Endothelial cell of umbilical vein (primary cell): ENCODE results near the gene RIOK3. TPM values are rescaled to one million over a fixed set of nuclear protein-coding genes. Genes with fewer than 3 reads are reported as not detected.

Source experiments
- BruUV-seq: library from RNA; stranded (reverse); fragments of 400-500 nt; replicated peaks from 2 replicates; lab custom pipeline; 2021; lab: Mats Ljungman, UMichigan
- CTCF ChIA-PET: fragments of 300-600, 350-600 bp; sonication (Branson Sonifier 250); formaldehyde crosslinking; loops from one replicate; lab custom pipeline; 2021; ENCODE audit warnings: antibody characterized with exemption, inconsistent platforms; lab: Charles Lee
- POLR2A ChIA-PET: fragments of 300-600, 350-600 bp; sonication (Branson Sonifier 250); formaldehyde crosslinking; loops from one replicate; lab custom pipeline; 2021; ENCODE audit warnings: antibody characterized with exemption, inconsistent platforms; lab: Charles Lee
- DNase-seq: peaks from one replicate; pipeline ENCODE4 v3.0.0-alpha.2; 2011; ENCODE audit warnings: low read depth, low spot score
- FAIRE-seq: peaks from 2 replicates; lab custom pipeline; 2011; peaks lifted over from hg19 to GRCh38; lab: Jason Lieb, UNC
- H2AFZ ChIP-seq: 2 replicates; pipeline ENCODE4 v1.6.0; 2012; ENCODE audit warnings: low read depth, low read length, control low read depth, inconsistent platforms
- H3K27ac ChIP-seq: 2 replicates; pipeline ENCODE4 v1.5.1; 2011; ENCODE audit warnings: low read depth, mild to moderate bottlenecking, control low read depth, low read length, moderate library complexity; ENCODE audit not compliant: insufficient read depth
- H3K27me3 ChIP-seq, 2 experiments: 2 replicates each; pipeline versions ENCODE4 v1.6.0 to v1.6.1; 2011; ENCODE audit warnings: low read length in 2 of 2, mixed read lengths in 1 of 2; ENCODE audit not compliant: control insufficient read depth in 2 of 2, insufficient read depth in 2 of 2
- H3K36me3 ChIP-seq, 2 experiments: 2 replicates in 1 of 2; 3 replicates in 1 of 2; pipeline ENCODE4 v1.5.1; 2011; ENCODE audit warnings: low read length in 2 of 2, mild to moderate bottlenecking in 1 of 2, moderate library complexity in 1 of 2; ENCODE audit not compliant: control insufficient read depth in 2 of 2, insufficient read depth in 2 of 2; ENCODE audit errors: extremely low read depth in 1 of 2
- H3K4me1 ChIP-seq: 3 replicates; pipeline ENCODE4 v1.5.1; 2011; ENCODE audit warnings: mild to moderate bottlenecking, low read length; ENCODE audit not compliant: control insufficient read depth, insufficient read depth; ENCODE audit errors: extremely low read depth
- H3K4me2 ChIP-seq: 2 replicates; pipeline ENCODE4 v1.6.1; 2011; ENCODE audit warnings: low read length, control low read depth, mixed read lengths; ENCODE audit not compliant: insufficient read depth
- H3K4me3 ChIP-seq, 3 experiments: fragments of 200-600 bp in 1 of 3; sonication (generic), shearing (Covaris generic) in 1 of 3; replicated peaks in 1 of 3; 2 replicates each; pipeline ENCODE4 v1.5.1; 2011 to 2016; ENCODE audit warnings: control low read depth in 3 of 3, low read length in 3 of 3, mild to moderate bottlenecking in 2 of 3, inconsistent platforms in 1 of 3, low read depth in 1 of 3, moderate library complexity in 1 of 3; ENCODE audit not compliant: insufficient read depth in 1 of 3
- H3K79me2 ChIP-seq: 2 replicates; pipeline ENCODE4 v1.6.0; 2012; ENCODE audit warnings: low read length, inconsistent platforms; ENCODE audit not compliant: control insufficient read depth, insufficient read depth
- H3K9ac ChIP-seq: replicated peaks from 2 replicates; pipeline ENCODE3; 2011; ENCODE audit warnings: low read length, control low read depth; ENCODE audit not compliant: insufficient read depth; ENCODE audit errors: extremely low read depth
- H3K9me1 ChIP-seq: replicated peaks from 3 replicates; pipeline ENCODE4 v1.6.0; 2011; ENCODE audit warnings: mild to moderate bottlenecking, low read length; ENCODE audit not compliant: control insufficient read depth, insufficient read depth; ENCODE audit errors: extremely low read depth
- H3K9me3 ChIP-seq: replicated peaks from 2 replicates; pipeline ENCODE4 v1.5.1; 2012; ENCODE audit warnings: low read length, inconsistent platforms; ENCODE audit not compliant: control insufficient read depth, insufficient read depth
- H4K20me1 ChIP-seq: replicated peaks from 2 replicates; pipeline ENCODE3; 2011; ENCODE audit warnings: mild to moderate bottlenecking, low read length; ENCODE audit not compliant: control insufficient read depth, insufficient read depth; ENCODE audit errors: extremely low read depth
- EZH2 ChIP-seq: IDR thresholded peaks from 2 replicates; pipeline ENCODE4 v1.6.1; 2012; ENCODE audit warnings: borderline replicate concordance, low read depth, mild to moderate bottlenecking, moderate library complexity, low read length, inconsistent platforms; ENCODE audit not compliant: severe bottlenecking
- FOS ChIP-seq: IDR thresholded peaks from 2 replicates; pipeline ENCODE4 v1.6.1; 2011; ENCODE audit warnings: mild to moderate bottlenecking, low read length, moderate library complexity, borderline replicate concordance; ENCODE audit not compliant: insufficient read depth
- GATA2 ChIP-seq: IDR thresholded peaks from 2 replicates; pipeline ENCODE4 v1.7.0; 2011; ENCODE audit warnings: low read depth, mild to moderate bottlenecking, moderate library complexity, mixed read lengths, low read length; ENCODE audit not compliant: insufficient read length, insufficient read depth
- JUN ChIP-seq: IDR thresholded peaks from 2 replicates; pipeline ENCODE4 v1.6.1; 2011; ENCODE audit warnings: borderline replicate concordance, low read depth; ENCODE audit not compliant: insufficient read length, insufficient read depth
- MYC ChIP-seq: IDR thresholded peaks from one replicate; pipeline ENCODE4 v1.6.1; 2011; ENCODE audit warnings: mild to moderate bottlenecking, low read depth, low read length
- POLR2A ChIP-seq: IDR thresholded peaks from 2 replicates; pipeline ENCODE4 v1.6.1; 2012; ENCODE audit warnings: low read depth, mild to moderate bottlenecking, control low read depth, low read length
- POLR2AphosphoS5 ChIP-seq: IDR thresholded peaks from 2 replicates; pipeline ENCODE4 v1.6.1; 2012; ENCODE audit warnings: low read depth, mild to moderate bottlenecking, control low read depth, low read length, moderate library complexity; ENCODE audit not compliant: insufficient read depth
- dilution Hi-C: fragments of 300-500 bp; cut with MboI; formaldehyde crosslinking; loops from one replicate; pipeline ENCODE4 v1.15.0; 2019; ENCODE audit warnings: low sequenced_read_pairs; ENCODE audit not compliant: extremely low pct_ligation_motif_present
- intact Hi-C: fragments of 100-400 bp; cut with micrococcal nuclease; formaldehyde crosslinking; loops from one replicate; pipeline ENCODE4 v1.10.0; 2022
- polyA plus RNA-seq, 4 experiments: library from polyadenylated mRNA; depleted of rRNA in 3 of 4; stranded (reverse) in 3 of 4; unstranded in 1 of 4; fragments of >200 nt; gene quantifications; 2 replicates each; pipeline versions ENCODE4 v1.2.1 to v1.2.3, GENCODE V29; 2011 to 2012; ENCODE audit warnings: missing spikeins in 1 of 4
- total RNA-seq: library from RNA; stranded (reverse); gene quantifications from 2 replicates; pipeline ENCODE4 v1.2.3, GENCODE V29; 2021
- TF ChIP-seq, protein P1 (sequence below), 2 donors: IDR thresholded peaks; 1 replicate in 1 of 2; 2 replicates in 1 of 2; pipeline ENCODE4 v1.5.1; 2011; ENCODE audit warnings: low read length in 2 of 2, mild to moderate bottlenecking in 2 of 2, moderate library complexity in 2 of 2, control low read depth in 1 of 2, inconsistent platforms in 1 of 2, low read depth in 1 of 2; ENCODE audit not compliant: insufficient read depth in 1 of 2; ENCODE audit errors: extremely low read depth in 1 of 2
- TF ChIP-seq, protein P2 (sequence below): IDR thresholded peaks from 2 replicates; pipeline ENCODE4 v1.6.1; 2011; ENCODE audit not compliant: insufficient read depth, insufficient read length

The RIOK3 gene
- total and polyA plus RNA-seq, 2 donors (not counting 3 experiments of a cell fraction or from before 2014, with no cell fraction given) = 14.8 to 50.7 TPM

DNA sequence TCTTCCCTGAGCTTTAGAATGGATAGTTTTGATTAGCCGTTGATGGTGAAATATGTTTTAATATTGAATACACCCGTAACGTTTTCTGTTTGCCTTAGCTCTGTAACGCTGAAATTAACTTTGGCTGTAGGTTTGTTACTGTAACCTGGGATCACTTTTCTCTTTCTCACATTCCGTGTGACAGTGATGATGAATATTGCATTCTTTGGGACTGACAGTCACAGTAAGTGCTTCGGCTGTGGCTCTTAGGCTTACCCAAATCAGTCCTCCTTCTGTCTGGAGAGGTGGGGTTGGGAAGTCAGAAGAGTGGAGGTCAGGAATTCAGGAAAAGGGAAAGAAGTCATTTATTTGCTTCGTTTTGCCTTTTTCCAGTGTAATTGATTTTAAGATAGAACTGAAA, 68.2 kb downstream of the RIOK3 start:
- no peaks in the 10 kb centered on the region for H4K20me1 ChIP-seq
- H3K4me3 ChIP-seq = no peak overlapping the region
- POLR2A ChIA-PET = no interaction called here
- no peak overlapping the region for H3K9ac ChIP-seq
- H3K4me1 ChIP-seq = peaks cover 26% of the 10 kb centered on the region
- no peaks in the 10 kb centered on the region for H3K9me1 ChIP-seq
- dilution Hi-C loops = no loop called here
- H3K36me3 ChIP-seq = peaks cover 10 to 26% of the 10 kb centered on the region in 2 experiments
- no peak overlapping the region for H3K4me2 ChIP-seq
- intact Hi-C loops = no loop called here
- H3K9me3 ChIP-seq = no peaks in the 10 kb centered on the region
- no peak overlapping the region for H3K27ac ChIP-seq
- H3K27me3 ChIP-seq = no peaks in the 10 kb centered on the region
- no TSS peak for BruUV-seq
- DNase-seq (no peak), FAIRE-seq (no peak)
- TF ChIP-seq POLR2A = no peak
- TF ChIP-seq, protein P1, sequence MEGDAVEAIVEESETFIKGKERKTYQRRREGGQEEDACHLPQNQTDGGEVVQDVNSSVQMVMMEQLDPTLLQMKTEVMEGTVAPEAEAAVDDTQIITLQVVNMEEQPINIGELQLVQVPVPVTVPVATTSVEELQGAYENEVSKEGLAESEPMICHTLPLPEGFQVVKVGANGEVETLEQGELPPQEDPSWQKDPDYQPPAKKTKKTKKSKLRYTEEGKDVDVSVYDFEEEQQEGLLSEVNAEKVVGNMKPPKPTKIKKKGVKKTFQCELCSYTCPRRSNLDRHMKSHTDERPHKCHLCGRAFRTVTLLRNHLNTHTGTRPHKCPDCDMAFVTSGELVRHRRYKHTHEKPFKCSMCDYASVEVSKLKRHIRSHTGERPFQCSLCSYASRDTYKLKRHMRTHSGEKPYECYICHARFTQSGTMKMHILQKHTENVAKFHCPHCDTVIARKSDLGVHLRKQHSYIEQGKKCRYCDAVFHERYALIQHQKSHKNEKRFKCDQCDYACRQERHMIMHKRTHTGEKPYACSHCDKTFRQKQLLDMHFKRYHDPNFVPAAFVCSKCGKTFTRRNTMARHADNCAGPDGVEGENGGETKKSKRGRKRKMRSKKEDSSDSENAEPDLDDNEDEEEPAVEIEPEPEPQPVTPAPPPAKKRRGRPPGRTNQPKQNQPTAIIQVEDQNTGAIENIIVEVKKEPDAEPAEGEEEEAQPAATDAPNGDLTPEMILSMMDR (IDR thresholded peaks at IDR 0.05; ENCODE audit: extremely low read depth in 1 of 2, insufficient read depth in 1 of 2, low read depth in 1 of 2, low read length in 2 of 2) = no peak
- TF ChIP-seq, protein P2, sequence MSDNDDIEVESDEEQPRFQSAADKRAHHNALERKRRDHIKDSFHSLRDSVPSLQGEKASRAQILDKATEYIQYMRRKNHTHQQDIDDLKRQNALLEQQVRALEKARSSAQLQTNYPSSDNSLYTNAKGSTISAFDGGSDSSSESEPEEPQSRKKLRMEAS = no peak
- no peak for TF ChIP-seq FOS
- no peak for TF ChIP-seq GATA2
- CTCF ChIA-PET = no interaction called here
- H2AFZ ChIP-seq = no peak overlapping the region
- no peaks in the 10 kb centered on the region for H3K79me2 ChIP-seq

DNA sequence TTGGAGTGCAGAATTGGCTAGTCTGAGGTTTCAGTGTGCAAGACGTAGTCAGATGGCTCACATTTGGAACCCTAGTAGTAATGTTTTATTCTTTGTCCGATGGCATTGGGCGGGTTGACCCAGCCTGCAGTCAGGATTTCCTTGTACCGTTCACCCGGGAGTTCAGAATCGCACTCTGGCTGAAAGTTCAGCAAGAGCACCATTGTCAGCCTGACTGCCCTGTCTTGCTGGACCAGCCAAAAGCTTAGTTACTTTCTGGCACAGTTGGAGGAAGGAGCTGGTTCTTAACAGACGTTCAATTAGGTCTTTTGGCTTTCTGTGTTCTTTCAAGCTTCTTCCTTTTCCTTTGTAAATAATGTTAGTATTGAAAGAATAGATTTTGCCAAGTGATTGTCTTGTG, 68.8 kb downstream of the RIOK3 start:
- Histone ChIP-seq H2AFZ (no peak overlapping the region), H3K9me1 (no peaks in the 10 kb centered on the region), H3K79me2 (no peaks in the 10 kb centered on the region), H3K4me3 (no peak overlapping the region), H3K27me3 (no peaks in the 10 kb centered on the region), H3K27ac (no peak overlapping the region), H3K4me1 (peaks cover 26% of the 10 kb centered on the region), H3K4me2 (no peak overlapping the region), H3K36me3 (peaks cover 13 to 30% of the 10 kb centered on the region in 2 experiments), H3K9me3 (no peaks in the 10 kb centered on the region), H4K20me1 (no peaks in the 10 kb centered on the region), H3K9ac (no peak overlapping the region)
- BruUV-seq = no TSS peak
- POLR2A ChIA-PET = no interaction called here
- dilution Hi-C loops (no loop called here), intact Hi-C loops (no loop called here)
- FAIRE-seq = no peak
- CTCF ChIA-PET = interaction anchor here (0.7 to 2.5 kb wide), 4 partner anchors 17 to 487 kb away, joined by 3 to 7 read pairs (median 4); no protein-coding TSS in a partner anchor
- TF ChIP-seq POLR2AphosphoS5 (no peak), POLR2A (no peak), FOS (no peak), EZH2 (no peak), MYC (no peak), JUN (no peak), GATA2 (no peak)
- TF ChIP-seq, protein P1 (IDR thresholded peaks at IDR 0.05; ENCODE audit: extremely low read depth in 1 of 2, insufficient read depth in 1 of 2, low read depth in 1 of 2, low read length in 2 of 2) = no peak
- TF ChIP-seq, protein P2 = no peak
- peak; percentile 61 for DNase-seq
